ENCODE data around the gene TSPAN31.
"Not testable (repeated sequence)": the region's sequence is repeated elsewhere in the genome, so short reads cannot be mapped to it uniquely, and the experiment has no call there.

Gene TSPAN31
- total RNA-seq: 37.0 to 40.0 reads per million in 2 experiments

- peak; percentile 92 for DNase-seq (ENCODE audit: low read depth)
Observed at GRCh38 chr12:57744777-57745484, at the start of gene TSPAN31. Gene TSPAN31 (plus strand): TSS chr12:57745039. CDS start chr12:57745155, 116 bp downstream.

GRCh38 chr12:57695770-57696432, 48.9 kb upstream of the TSPAN31 start:
- DNase-seq (ENCODE audit: low read depth): no peak

- no peak for DNase-seq (ENCODE audit: low read depth)
Observed at GRCh38 chr12:57697076-57697475, 47.8 kb upstream of the TSPAN31 start.

- no peak for DNase-seq (ENCODE audit: low read depth)
Observed at GRCh38 chr12:57698414-57698813, 46.4 kb upstream of the TSPAN31 start.

GRCh38 chr12:57700317-57700716, 44.5 kb upstream of the TSPAN31 start:
- DNase-seq (ENCODE audit: low read depth): no peak

- DNase-seq (ENCODE audit: low read depth): no peak
Observed at GRCh38 chr12:57707250-57707649, 37.6 kb upstream of the TSPAN31 start.

GRCh38 chr12:57708296-57708695, 36.5 kb upstream of the TSPAN31 start:
- no peak for DNase-seq (ENCODE audit: low read depth)

- no peak for DNase-seq (ENCODE audit: low read depth)
Observed at GRCh38 chr12:57712701-57713100, 32.1 kb upstream of the TSPAN31 start.

- DNase-seq (ENCODE audit: low read depth): no peak
Observed at GRCh38 chr12:57713209-57713608, 31.6 kb upstream of the TSPAN31 start.

GRCh38 chr12:57715036-57715748, 29.6 kb upstream of the TSPAN31 start:
- DNase-seq (ENCODE audit: low read depth): not testable (repeated sequence)

GRCh38 chr12:57715786-57716185, 29.1 kb upstream of the TSPAN31 start:
- no peak for DNase-seq (ENCODE audit: low read depth)

- no peak for DNase-seq (ENCODE audit: low read depth)
Observed at GRCh38 chr12:57716305-57716704, 28.5 kb upstream of the TSPAN31 start.

GRCh38 chr12:57717131-57717530, 27.7 kb upstream of the TSPAN31 start:
- DNase-seq (ENCODE audit: low read depth): no peak

- DNase-seq (ENCODE audit: low read depth): no peak
Observed at GRCh38 chr12:57717846-57718640, 26.8 kb upstream of the TSPAN31 start.

- DNase-seq (ENCODE audit: low read depth): no peak
Observed at GRCh38 chr12:57718641-57719528, 26.0 kb upstream of the TSPAN31 start.

- DNase-seq (ENCODE audit: low read depth): no peak
Observed at GRCh38 chr12:57719777-57720605, 24.8 kb upstream of the TSPAN31 start.

- DNase-seq (ENCODE audit: low read depth): no peak
Observed at GRCh38 chr12:57720606-57721595, 23.9 kb upstream of the TSPAN31 start.

GRCh38 chr12:57721846-57722608, 22.8 kb upstream of the TSPAN31 start:
- not testable (repeated sequence) for DNase-seq (ENCODE audit: low read depth)

Data from T follicular helper cell (primary cell).